Kidney epithelial cell (primary cell): ENCODE measurements around the gene PEX10. TPM values are rescaled to one million over a fixed set of nuclear protein-coding genes. Genes with fewer than 3 reads are reported as not detected.

Source experiments
- DNase-seq: peaks from one replicate; pipeline ENCODE4 v3.0.0-alpha.2; 2010; ENCODE audit warnings: low read depth
- H3K27me3 ChIP-seq: 2 replicates; pipeline ENCODE4 v1.6.0; 2011; ENCODE audit warnings: low read length; ENCODE audit not compliant: control insufficient read depth, insufficient read depth
- H3K36me3 ChIP-seq: 2 replicates; pipeline ENCODE4 v1.5.1; 2011; ENCODE audit warnings: low read length; ENCODE audit not compliant: control insufficient read depth, insufficient read depth
- H3K4me3 ChIP-seq: 2 replicates; pipeline ENCODE4 v1.5.1; 2011; ENCODE audit warnings: low read depth, mild to moderate bottlenecking, control low read depth, low read length
- total RNA-seq: library from RNA; depleted of rRNA; stranded (reverse); fragments of >200 nt; gene quantifications from 2 replicates; pipeline ENCODE4 v1.2.3, GENCODE V29; 2015
- TF ChIP-seq, protein P1 (sequence below): IDR thresholded peaks from 2 replicates; pipeline ENCODE4 v1.5.1; 2011; ENCODE audit warnings: mild to moderate bottlenecking, moderate library complexity, low read length, control low read depth, inconsistent platforms; ENCODE audit not compliant: insufficient read depth, poor library complexity, severe bottlenecking

The PEX10 gene
- total RNA-seq, 1 donor from 2014 or later, result 50.4 TPM

DNA sequence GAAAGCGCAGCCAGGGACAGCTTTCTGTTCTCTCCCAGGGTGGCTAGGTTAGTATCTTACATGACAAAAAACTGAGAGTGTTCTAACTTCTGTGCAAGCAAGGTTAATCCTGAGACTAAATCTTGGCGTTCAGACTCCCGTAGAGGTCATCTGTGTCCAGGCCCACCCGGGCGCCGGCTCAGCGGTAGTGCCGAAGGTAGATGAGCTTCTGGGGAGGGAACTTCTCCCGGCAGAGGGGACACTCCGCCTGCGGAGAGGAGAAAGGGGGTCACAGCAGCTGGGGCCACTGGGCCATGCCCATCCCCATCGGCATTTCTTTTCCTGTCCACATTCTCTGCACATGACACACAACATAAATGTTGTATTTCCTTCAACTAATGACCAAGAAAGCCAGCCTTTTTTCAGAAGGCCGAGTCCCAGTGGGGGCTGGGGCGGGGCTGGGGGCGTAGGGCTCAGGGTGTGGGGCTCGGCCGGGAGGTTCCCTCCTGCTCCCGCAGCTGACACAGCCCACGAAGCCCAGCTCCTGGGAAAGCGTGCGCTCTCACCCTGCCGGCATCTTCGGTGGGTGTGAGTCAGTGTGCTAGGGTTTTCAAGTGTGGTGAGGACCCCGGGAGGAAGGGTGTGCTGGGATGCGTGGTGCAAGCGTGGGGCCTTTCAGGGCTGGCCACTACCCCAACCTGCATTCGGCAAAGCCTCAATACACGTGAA, 6.6 kb downstream of the PEX10 start:
- peaks cover 5% of the 10 kb centered on the region for H3K36me3 ChIP-seq
- DNase-seq, result no peak
- TF ChIP-seq, protein P1, sequence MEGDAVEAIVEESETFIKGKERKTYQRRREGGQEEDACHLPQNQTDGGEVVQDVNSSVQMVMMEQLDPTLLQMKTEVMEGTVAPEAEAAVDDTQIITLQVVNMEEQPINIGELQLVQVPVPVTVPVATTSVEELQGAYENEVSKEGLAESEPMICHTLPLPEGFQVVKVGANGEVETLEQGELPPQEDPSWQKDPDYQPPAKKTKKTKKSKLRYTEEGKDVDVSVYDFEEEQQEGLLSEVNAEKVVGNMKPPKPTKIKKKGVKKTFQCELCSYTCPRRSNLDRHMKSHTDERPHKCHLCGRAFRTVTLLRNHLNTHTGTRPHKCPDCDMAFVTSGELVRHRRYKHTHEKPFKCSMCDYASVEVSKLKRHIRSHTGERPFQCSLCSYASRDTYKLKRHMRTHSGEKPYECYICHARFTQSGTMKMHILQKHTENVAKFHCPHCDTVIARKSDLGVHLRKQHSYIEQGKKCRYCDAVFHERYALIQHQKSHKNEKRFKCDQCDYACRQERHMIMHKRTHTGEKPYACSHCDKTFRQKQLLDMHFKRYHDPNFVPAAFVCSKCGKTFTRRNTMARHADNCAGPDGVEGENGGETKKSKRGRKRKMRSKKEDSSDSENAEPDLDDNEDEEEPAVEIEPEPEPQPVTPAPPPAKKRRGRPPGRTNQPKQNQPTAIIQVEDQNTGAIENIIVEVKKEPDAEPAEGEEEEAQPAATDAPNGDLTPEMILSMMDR, result no peak
- no peaks in the 10 kb centered on the region for H3K27me3 ChIP-seq
- H3K4me3 ChIP-seq, result no peak overlapping the region

DNA sequence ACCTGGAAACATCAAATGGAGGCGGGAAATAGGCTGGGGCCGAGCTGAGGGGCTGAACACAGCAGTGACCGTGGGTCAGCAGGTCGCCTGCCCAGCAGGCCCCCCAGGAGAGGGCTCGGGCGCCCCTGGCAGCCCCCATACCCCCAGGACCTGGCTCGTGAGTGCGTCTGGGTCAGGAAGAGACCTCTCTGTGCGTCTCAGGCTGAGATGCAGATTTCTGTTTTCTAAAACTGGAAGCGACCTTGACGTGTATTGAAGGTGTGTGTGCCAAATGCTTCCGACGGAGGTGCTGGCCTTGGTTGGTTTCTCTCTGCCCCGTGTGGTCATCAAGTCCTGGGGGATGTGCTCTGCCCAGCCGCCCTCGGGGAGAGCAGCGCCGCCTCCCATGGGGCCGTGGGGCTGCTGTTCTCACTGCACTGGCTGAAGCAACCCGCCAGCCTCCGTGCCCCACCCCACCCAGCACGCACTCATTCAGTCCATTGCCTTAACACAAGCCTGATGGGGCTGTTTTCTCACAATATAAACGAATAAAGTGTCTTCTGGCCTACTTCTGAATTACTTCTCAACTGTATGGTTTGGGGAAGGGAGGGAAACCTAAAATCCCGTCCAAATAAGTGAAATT, 7.4 kb downstream of the PEX10 start:
- H3K36me3 ChIP-seq, result peaks cover 5% of the 10 kb centered on the region
- no peaks in the 10 kb centered on the region for H3K27me3 ChIP-seq
- no peak for DNase-seq
- TF ChIP-seq, protein P1, result no peak
- H3K4me3 ChIP-seq, result no peak overlapping the region

DNA sequence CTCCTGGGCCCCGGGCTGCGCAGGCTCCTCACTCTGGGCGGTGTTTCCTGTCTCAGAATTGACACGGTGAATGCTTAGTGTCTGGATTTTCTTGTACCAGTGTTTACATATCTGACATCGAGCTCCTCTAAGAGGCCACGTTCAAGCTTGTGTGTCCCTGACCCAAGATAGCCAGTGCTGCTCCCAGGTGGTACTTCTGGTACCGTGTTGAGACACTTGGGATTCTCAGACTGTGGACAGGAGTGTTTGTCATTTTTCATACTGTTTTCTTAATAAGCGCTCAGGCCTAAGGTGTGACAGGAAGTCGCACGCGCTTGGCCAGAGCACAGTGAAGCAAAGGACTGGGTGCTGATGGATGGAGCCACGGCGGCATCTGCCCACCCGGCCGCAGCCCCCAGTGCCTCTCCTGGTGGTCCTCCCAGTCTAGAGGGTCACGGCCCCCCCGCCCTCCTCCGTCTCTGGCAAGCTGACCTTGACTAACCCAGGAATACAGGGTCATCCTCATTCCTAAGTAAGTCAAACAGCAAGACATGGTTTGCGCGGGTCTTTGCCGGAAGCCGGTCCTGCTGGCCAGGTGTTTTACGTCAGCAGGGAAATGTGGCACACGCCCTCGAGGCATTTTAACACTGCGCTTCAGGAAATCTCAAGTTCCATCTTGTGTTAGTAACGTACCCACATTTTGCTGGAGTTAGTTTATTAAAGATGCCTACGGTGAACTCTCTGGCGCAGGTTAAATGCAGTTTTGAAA, 8.0 kb downstream of the PEX10 start:
- Histone ChIP-seq H3K4me3 (no peak overlapping the region), H3K36me3 (peaks cover 5% of the 10 kb centered on the region), H3K27me3 (no peaks in the 10 kb centered on the region)
- TF ChIP-seq, protein P1, result no peak
- DNase-seq, result no peak

DNA sequence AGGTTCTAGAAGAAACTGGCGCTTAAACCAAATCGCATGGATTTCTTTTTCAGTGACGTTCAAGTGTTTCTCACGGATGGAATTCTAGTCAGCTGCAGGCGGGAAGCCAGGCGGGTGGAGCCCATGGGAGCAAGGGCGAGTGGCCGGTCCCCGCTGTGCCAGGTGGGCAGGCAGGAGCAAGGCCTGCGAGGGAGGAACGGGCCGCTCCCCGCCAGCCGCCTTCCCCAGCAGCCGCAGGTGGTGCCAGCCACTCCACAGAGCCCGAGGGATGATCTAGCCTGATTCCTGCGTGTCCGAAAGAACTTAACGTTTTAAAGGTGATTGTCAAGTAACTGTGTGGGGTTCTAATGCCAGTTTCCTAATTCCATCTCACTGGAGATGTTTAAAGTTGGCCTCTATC, 9.1 kb downstream of the PEX10 start:
- H3K4me3 ChIP-seq, result no peak overlapping the region
- TF ChIP-seq, protein P1, result no peak
- H3K27me3 ChIP-seq, result no peaks in the 10 kb centered on the region
- peaks cover 5% of the 10 kb centered on the region for H3K36me3 ChIP-seq
- DNase-seq, result no peak

DNA sequence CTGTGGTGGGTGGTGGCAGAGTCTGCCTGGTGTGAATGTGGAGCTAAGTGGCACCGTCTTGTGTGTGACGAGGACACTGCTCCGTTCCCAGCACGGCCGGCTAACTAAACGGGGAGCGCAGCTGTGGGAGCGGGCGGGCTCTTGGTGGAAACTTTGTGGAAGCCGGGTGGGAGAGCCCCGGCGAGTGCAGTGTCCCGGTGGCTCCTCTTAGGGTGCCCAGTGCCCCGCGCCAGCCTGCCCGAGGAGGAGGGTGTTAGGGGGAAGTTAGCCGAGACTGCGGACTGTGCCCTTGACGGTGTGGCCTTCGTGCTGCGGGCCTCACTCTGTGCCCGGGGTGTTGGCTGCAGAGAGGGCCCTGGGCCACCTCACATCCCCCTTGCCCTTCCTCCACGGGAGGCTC, 9.9 kb downstream of the PEX10 start:
- Histone ChIP-seq H3K27me3 (no peaks in the 10 kb centered on the region), H3K36me3 (peaks cover 5% of the 10 kb centered on the region), H3K4me3 (no peak overlapping the region)
- TF ChIP-seq, protein P1, result no peak
- DNase-seq, result no peak
